ENCODE data around the gene POU3F3. TPM values are rescaled to one million over a fixed set of nuclear protein-coding genes. Genes with fewer than 3 reads are reported as not detected.

Gene POU3F3
- total RNA-seq, 2 experiments from 2014 or later: 2.7 to 3.1 TPM

DNA sequence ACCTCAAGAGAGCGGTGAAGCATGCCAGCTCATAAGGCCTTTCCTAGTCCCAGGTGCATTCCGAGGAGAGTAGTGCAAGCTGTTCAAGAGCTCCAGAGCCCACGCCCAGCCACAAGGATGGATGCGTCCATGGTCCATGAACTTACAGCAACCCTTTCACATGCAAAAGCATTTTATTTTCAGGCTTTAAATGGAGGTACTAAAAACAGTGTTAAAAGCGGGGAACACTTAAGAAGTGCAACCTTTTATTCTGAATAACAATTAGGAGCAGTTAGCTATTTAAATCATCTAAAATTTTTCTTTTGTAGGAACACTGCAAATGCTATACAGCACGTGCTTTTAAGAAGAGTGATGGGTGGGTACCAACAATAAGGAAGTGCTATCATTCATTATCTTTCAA lies 33.8 kb downstream of the POU3F3 start:
- intact Hi-C loops (cut with micrococcal nuclease; ENCODE audit: unreplicated experiment): no loop called here
- no peaks in the 10 kb centered on the region for H4K20me1 ChIP-seq (ENCODE audit: insufficient read depth, low read length)
- no peak overlapping the region for H3K4me2 ChIP-seq (ENCODE audit: low read length)

GRCh38 chr2:104888489-104889258 lies 34.8 kb downstream of the POU3F3 start:
- CTCF ChIA-PET (ENCODE audit: unreplicated experiment): interaction anchor here (1.0 kb wide), 2 partner anchors 35 to 88 kb away, joined by 3 to 4 read pairs; no protein-coding TSS in a partner anchor

More for the DNA sequence above, 33.8 kb downstream of the POU3F3 start:
- BruUV-seq (replicated peaks): no TSS peak
- Histone ChIP-seq H3K4me1 (ENCODE audit: insufficient read depth, low read length, poor library complexity, severe bottlenecking) (peaks cover 16% of the 10 kb centered on the region), H3K36me3 (ENCODE audit: insufficient read depth, low read length) (no peaks in the 10 kb centered on the region), H3K9me2 (ENCODE audit: insufficient read depth, low read length) (no peaks in the 10 kb centered on the region), H3K27ac (ENCODE audit: low read depth, low read length, poor library complexity, severe bottlenecking) (no peak overlapping the region), H3K4me3 (ENCODE audit: low read depth, low read length, poor library complexity, severe bottlenecking) (no peak overlapping the region), H3K79me2 (ENCODE audit: insufficient read depth, low read depth, low read length) (no peaks in the 10 kb centered on the region), H2AFZ (ENCODE audit: low read length) (no peak overlapping the region; the same call in 1 of the 2 replicates), H3K9me3 (ENCODE audit: low read length) (no peaks in the 10 kb centered on the region)
- no peak for TF ChIP-seq EZH2phosphoT487 (IDR thresholded peaks at IDR 0.05; ENCODE audit: borderline replicate concordance, low read depth, low read length)
- TF ChIP-seq, protein P1, sequence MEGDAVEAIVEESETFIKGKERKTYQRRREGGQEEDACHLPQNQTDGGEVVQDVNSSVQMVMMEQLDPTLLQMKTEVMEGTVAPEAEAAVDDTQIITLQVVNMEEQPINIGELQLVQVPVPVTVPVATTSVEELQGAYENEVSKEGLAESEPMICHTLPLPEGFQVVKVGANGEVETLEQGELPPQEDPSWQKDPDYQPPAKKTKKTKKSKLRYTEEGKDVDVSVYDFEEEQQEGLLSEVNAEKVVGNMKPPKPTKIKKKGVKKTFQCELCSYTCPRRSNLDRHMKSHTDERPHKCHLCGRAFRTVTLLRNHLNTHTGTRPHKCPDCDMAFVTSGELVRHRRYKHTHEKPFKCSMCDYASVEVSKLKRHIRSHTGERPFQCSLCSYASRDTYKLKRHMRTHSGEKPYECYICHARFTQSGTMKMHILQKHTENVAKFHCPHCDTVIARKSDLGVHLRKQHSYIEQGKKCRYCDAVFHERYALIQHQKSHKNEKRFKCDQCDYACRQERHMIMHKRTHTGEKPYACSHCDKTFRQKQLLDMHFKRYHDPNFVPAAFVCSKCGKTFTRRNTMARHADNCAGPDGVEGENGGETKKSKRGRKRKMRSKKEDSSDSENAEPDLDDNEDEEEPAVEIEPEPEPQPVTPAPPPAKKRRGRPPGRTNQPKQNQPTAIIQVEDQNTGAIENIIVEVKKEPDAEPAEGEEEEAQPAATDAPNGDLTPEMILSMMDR (conservative IDR thresholded peaks at IDR 0.05; ENCODE audit: low read length): no peak
- DNase-seq (ENCODE audit: low spot score): no peak
- ChIA-PET CTCF (ENCODE audit: unreplicated experiment) (no interaction called here), POLR2A (interaction anchor here (0.7 to 1.9 kb wide), 2 partner anchors 10 to 12 kb away, joined by 3 to 10 read pairs; no protein-coding TSS in a partner anchor)

More at GRCh38 chr2:104888489-104889258, 34.8 kb downstream of the POU3F3 start:
- TF ChIP-seq EZH2phosphoT487 (IDR thresholded peaks at IDR 0.05; ENCODE audit: borderline replicate concordance, low read depth, low read length): no peak
- TF ChIP-seq, protein P1 (conservative IDR thresholded peaks at IDR 0.05; ENCODE audit: low read length): no peak
- H3K27ac ChIP-seq (ENCODE audit: low read depth, low read length, poor library complexity, severe bottlenecking): no peak overlapping the region
- DNase-seq (ENCODE audit: low spot score): no peak
- no peaks in the 10 kb centered on the region for H3K79me2 ChIP-seq (ENCODE audit: insufficient read depth, low read depth, low read length)
- peak overlapping the region; percentile 30 for H3K4me2 ChIP-seq (ENCODE audit: low read length)
- no TSS peak for BruUV-seq (replicated peaks)
- no peaks in the 10 kb centered on the region for H3K9me2 ChIP-seq (ENCODE audit: insufficient read depth, low read length)
- H3K9me3 ChIP-seq (ENCODE audit: low read length): no peaks in the 10 kb centered on the region
- intact Hi-C loops (cut with micrococcal nuclease; ENCODE audit: unreplicated experiment): no loop called here
- peaks cover 16% of the 10 kb centered on the region for H3K4me1 ChIP-seq (ENCODE audit: insufficient read depth, low read length, poor library complexity, severe bottlenecking)
- no peaks in the 10 kb centered on the region for H4K20me1 ChIP-seq (ENCODE audit: insufficient read depth, low read length)
- H3K4me3 ChIP-seq (ENCODE audit: low read depth, low read length, poor library complexity, severe bottlenecking): no peak overlapping the region
- POLR2A ChIA-PET: interaction anchor here (1.6 to 1.9 kb wide), 2 partner anchors 8 to 13 kb away, joined by 3 to 10 read pairs; no protein-coding TSS in a partner anchor
- H2AFZ ChIP-seq (ENCODE audit: low read length): peak overlapping the region; percentile 61
- H3K36me3 ChIP-seq (ENCODE audit: insufficient read depth, low read length): no peaks in the 10 kb centered on the region
